OCI-LY1 (cell line): ENCODE results near the gene RHEB.

Experiments used
- EZH2 ChIP-seq: fragments of 200-600 bp; sonication (generic), shearing (Covaris generic); IDR thresholded peaks from 2 replicates; pipeline ENCODE4 v1.8.0; 2017; ENCODE audit warnings: borderline replicate concordance, mixed run types, mild to moderate bottlenecking, antibody characterized with exemption, low read length, moderate library complexity, mixed read lengths
- TF ChIP-seq, protein P1 (sequence below): fragments of 200-600 bp; sonication (generic), shearing (Covaris generic); IDR thresholded peaks from 2 replicates; pipeline ENCODE4 v1.5.1; 2017; ENCODE audit warnings: mild to moderate bottlenecking, antibody characterized with exemption, low read length, moderate library complexity, mixed read lengths

DNA sequence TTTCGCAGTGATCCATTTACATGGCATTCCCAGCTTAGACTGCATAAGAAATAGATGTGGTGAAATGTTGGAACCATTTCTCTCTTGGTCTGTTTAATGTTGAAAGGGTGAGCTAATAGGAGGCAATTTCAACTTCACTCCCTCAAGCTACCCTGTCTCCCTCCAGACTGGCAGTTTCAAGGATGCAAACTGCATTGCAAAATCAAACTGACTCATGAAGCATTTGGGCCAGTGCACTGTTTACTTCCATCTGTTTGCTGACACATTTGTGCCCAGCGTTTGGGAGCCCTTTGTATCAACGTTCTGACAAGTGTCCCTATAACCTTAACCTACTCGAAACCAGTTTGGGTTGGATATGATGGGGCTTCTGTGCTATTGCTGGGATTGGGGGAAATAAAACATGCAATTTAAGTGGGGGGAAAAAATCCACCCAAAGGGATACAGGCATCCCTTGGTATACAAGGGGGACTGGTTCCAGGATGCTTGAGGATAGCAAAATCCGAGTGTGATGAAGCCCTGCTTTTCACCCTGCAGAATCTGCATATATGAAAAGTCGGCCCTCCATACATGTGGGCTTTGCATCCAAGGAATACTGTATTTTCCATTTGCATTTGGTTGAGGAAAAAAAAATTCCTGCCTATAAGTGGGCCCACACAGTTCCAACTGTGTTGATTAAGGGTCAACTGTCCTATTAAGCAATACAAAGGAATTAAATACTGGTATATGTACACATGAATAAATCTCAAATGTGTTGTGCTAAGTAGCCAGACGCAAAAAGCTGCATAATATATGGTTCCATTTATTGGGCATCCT lies 15.6 kb downstream of the RHEB start:
- TF ChIP-seq, protein P1, sequence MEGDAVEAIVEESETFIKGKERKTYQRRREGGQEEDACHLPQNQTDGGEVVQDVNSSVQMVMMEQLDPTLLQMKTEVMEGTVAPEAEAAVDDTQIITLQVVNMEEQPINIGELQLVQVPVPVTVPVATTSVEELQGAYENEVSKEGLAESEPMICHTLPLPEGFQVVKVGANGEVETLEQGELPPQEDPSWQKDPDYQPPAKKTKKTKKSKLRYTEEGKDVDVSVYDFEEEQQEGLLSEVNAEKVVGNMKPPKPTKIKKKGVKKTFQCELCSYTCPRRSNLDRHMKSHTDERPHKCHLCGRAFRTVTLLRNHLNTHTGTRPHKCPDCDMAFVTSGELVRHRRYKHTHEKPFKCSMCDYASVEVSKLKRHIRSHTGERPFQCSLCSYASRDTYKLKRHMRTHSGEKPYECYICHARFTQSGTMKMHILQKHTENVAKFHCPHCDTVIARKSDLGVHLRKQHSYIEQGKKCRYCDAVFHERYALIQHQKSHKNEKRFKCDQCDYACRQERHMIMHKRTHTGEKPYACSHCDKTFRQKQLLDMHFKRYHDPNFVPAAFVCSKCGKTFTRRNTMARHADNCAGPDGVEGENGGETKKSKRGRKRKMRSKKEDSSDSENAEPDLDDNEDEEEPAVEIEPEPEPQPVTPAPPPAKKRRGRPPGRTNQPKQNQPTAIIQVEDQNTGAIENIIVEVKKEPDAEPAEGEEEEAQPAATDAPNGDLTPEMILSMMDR = no peak
- TF ChIP-seq EZH2 = no peak
